Naive thymus-derived CD4-positive, alpha-beta T cell (primary cell): ENCODE results near the gene XAF1. TPM values are rescaled to one million over a fixed set of nuclear protein-coding genes. Genes with fewer than 3 reads are reported as not detected.
A peak's percentile ranks its signal among the peaks of the same experiment; 100 is the strongest.
"Not testable (repeated sequence)": the region's sequence is repeated elsewhere in the genome, so short reads cannot be mapped to it uniquely, and the experiment has no call there.

Source experiments
- ATAC-seq: fragments of 150-1000 bp; cut with Tn5 transposase; 2 replicates; pipeline ENCODE4 v1.10.0; 2021; ENCODE audit warnings: mild to moderate bottlenecking, moderate library complexity
- CTCF ChIA-PET: fragments of 350-600 bp; sonication (Branson Sonifier 250); formaldehyde crosslinking; loops from one replicate; lab custom pipeline; 2021; ENCODE audit warnings: antibody characterized with exemption; lab: Charles Lee
- POLR2A ChIA-PET: fragments of 350-600 bp; sonication (Branson Sonifier 250); formaldehyde crosslinking; loops from one replicate; lab custom pipeline; 2021; ENCODE audit warnings: antibody characterized with exemption, inconsistent platforms; lab: Charles Lee
- DNase-seq, 9 donors: peaks; one replicate each; pipeline versions ENCODE4 v3.0.0 to v3.0.0-alpha.2; 2020 to 2022; ENCODE audit warnings: mixed read lengths in 1 of 9
- H3K27ac ChIP-seq: one replicate; pipeline ENCODE4 v1.7.0; 2013; ENCODE audit warnings: mild to moderate bottlenecking, low read depth, low read length, moderate library complexity
- H3K27me3 ChIP-seq, 2 donors: one replicate each; pipeline ENCODE4 v1.7.0; 2013; ENCODE audit warnings: low read length in 2 of 2, mild to moderate bottlenecking in 2 of 2, moderate library complexity in 2 of 2; ENCODE audit not compliant: control insufficient read depth in 2 of 2, insufficient read depth in 2 of 2
- H3K36me3 ChIP-seq, 3 experiments: 1 replicate in 2 of 3; 2 replicates in 1 of 3; pipeline ENCODE4 v1.7.0; 2013; ENCODE audit warnings: low read length in 3 of 3, mild to moderate bottlenecking in 3 of 3, moderate library complexity in 1 of 3; ENCODE audit not compliant: insufficient read depth in 3 of 3, control insufficient read depth in 2 of 3
- H3K4me1 ChIP-seq, 2 donors: one replicate each; pipeline ENCODE4 v1.7.0; 2013; ENCODE audit warnings: low read length in 2 of 2, mild to moderate bottlenecking in 2 of 2, moderate library complexity in 1 of 2; ENCODE audit not compliant: control insufficient read depth in 2 of 2, insufficient read depth in 2 of 2
- H3K4me3 ChIP-seq: 2 replicates; pipeline ENCODE4 v1.7.0; 2013; ENCODE audit warnings: mild to moderate bottlenecking, low read length
- H3K9me3 ChIP-seq, 3 experiments: 1 replicate in 2 of 3; 2 replicates in 1 of 3; pipeline ENCODE4 v1.7.0; 2013; ENCODE audit warnings: low read length in 3 of 3; ENCODE audit not compliant: control insufficient read depth in 2 of 3
- H3K27ac Mint-ChIP-seq, 9 donors: one replicate each; pipeline ENCODE4 v1.8.0; 2020 to 2022; ENCODE audit warnings: mixed read lengths in 9 of 9, mild to moderate bottlenecking in 8 of 9, moderate library complexity in 5 of 9, inconsistent platforms in 2 of 9
- H3K27me3 Mint-ChIP-seq, 5 donors: one replicate each; pipeline ENCODE4 v1.8.0; 2021 to 2022; ENCODE audit warnings: mixed read lengths in 5 of 5, mild to moderate bottlenecking in 1 of 5
- H3K36me3 Mint-ChIP-seq, 5 donors: one replicate each; pipeline ENCODE4 v1.8.0; 2020 to 2022; ENCODE audit warnings: mixed read lengths in 5 of 5, mild to moderate bottlenecking in 3 of 5, inconsistent platforms in 1 of 5
- H3K4me1 Mint-ChIP-seq, 7 donors: one replicate each; pipeline ENCODE4 v1.8.0; 2020 to 2022; ENCODE audit warnings: mixed read lengths in 7 of 7, mild to moderate bottlenecking in 3 of 7, inconsistent platforms in 1 of 7
- H3K4me3 Mint-ChIP-seq, 10 donors: one replicate each; pipeline ENCODE4 v1.8.0; 2020 to 2022; ENCODE audit warnings: mild to moderate bottlenecking in 10 of 10, mixed read lengths in 10 of 10, moderate library complexity in 6 of 10, inconsistent platforms in 2 of 10
- H3K9me3 Mint-ChIP-seq, 11 donors: one replicate each; pipeline ENCODE4 v1.8.0; 2020 to 2022; ENCODE audit warnings: mixed read lengths in 11 of 11, mild to moderate bottlenecking in 4 of 11, inconsistent platforms in 1 of 11, moderate library complexity in 1 of 11
- intact Hi-C, 2 donors: fragments of 100-400 bp; cut with micrococcal nuclease; formaldehyde crosslinking; loops; one replicate each; pipeline ENCODE4 v1.15.1; 2023
- polyA plus RNA-seq, 2 donors: library from polyadenylated mRNA; unstranded; fragments of 300-500 nt; fragmentation: Illumina TruSeq; gene quantifications; one replicate each; pipeline ENCODE4 v1.2.3, GENCODE V29; 2021
- total RNA-seq, 6 experiments: library from RNA in 5 of 6; stranded (reverse) in 5 of 6; gene quantifications; 1 replicate in 5 of 6; 2 replicates in 1 of 6; pipeline ENCODE4 v1.2.3 and lab custom pipeline; 2021 to 2026

The XAF1 gene
- total and polyA plus RNA-seq, 7 experiments from 2014 or later, result 28.1 to 475 (median 58.1) TPM

- ChIA-PET CTCF (interaction anchor here (0.6 kb wide), 1 partner anchor 53 kb away, joined by 3 read pairs; no protein-coding TSS in a partner anchor), POLR2A (no interaction called here)
- intact Hi-C loops, result no loop called here
- H3K4me1 Mint-ChIP-seq, result peaks cover 4 to 23% (median 18%) of the 10 kb centered on the region in 7 donors
- H3K9me3 Mint-ChIP-seq, result peaks cover 0 to 25% (median 5%) of the 10 kb centered on the region in 11 donors
- Histone ChIP-seq H3K27ac (no peak overlapping the region), H3K4me3 (no peak overlapping the region), H3K27me3 (peaks cover 0 to 10% of the 10 kb centered on the region in 2 donors), H3K9me3 (no peaks in the 10 kb centered on the region), H3K36me3 (no peaks in the 10 kb centered on the region), H3K4me1 (no peaks in the 10 kb centered on the region)
- peaks cover 0 to 9% (median 4%) of the 10 kb centered on the region in 5 donors for H3K36me3 Mint-ChIP-seq
- DNase-seq (no peak), ATAC-seq (no peak)
- H3K27ac Mint-ChIP-seq, result no peak overlapping the region
- peaks cover 54 to 85% (median 67%) of the 10 kb centered on the region in 5 donors for H3K27me3 Mint-ChIP-seq
- no peak overlapping the region for H3K4me3 Mint-ChIP-seq
These were observed 39.1 kb upstream of the XAF1 start for GRCh38 chr17:6716736-6717135.

- H3K4me1 Mint-ChIP-seq, result peaks cover 0 to 1% (median 0%) of the 10 kb centered on the region in 7 donors
- no peak for DNase-seq
- no peak for ATAC-seq
- Histone ChIP-seq H3K27me3 (no peaks in the 10 kb centered on the region), H3K27ac (no peak overlapping the region), H3K36me3 (no peaks in the 10 kb centered on the region), H3K4me1 (no peaks in the 10 kb centered on the region), H3K9me3 (no peaks in the 10 kb centered on the region), H3K4me3 (no peak overlapping the region)
- H3K27ac Mint-ChIP-seq, result no peak overlapping the region
- intact Hi-C loops, result no loop called here
- peaks cover 0 to 13% (median 1%) of the 10 kb centered on the region in 11 donors for H3K9me3 Mint-ChIP-seq
- ChIA-PET CTCF (no interaction called here), POLR2A (no interaction called here)
- peaks cover 0 to 7% (median 0%) of the 10 kb centered on the region in 5 donors for H3K36me3 Mint-ChIP-seq
- peaks cover 37 to 67% (median 49%) of the 10 kb centered on the region in 5 donors for H3K27me3 Mint-ChIP-seq
- H3K4me3 Mint-ChIP-seq, result no peak overlapping the region
These were observed 34.1 kb upstream of the XAF1 start for GRCh38 chr17:6721744-6722143.

- Mint-ChIP-seq H3K4me3 (no peak overlapping the region), H3K4me1 (peaks cover 0 to 1% (median 0%) of the 10 kb centered on the region in 7 donors), H3K27ac (no peak overlapping the region), H3K27me3 (peaks cover 29 to 58% (median 41%) of the 10 kb centered on the region in 5 donors), H3K36me3 (peaks cover 0 to 4% (median 0%) of the 10 kb centered on the region in 5 donors), H3K9me3 (peaks cover 0 to 2% (median 0%) of the 10 kb centered on the region in 11 donors)
- ChIA-PET POLR2A (no interaction called here), CTCF (no interaction called here)
- Histone ChIP-seq H3K9me3 (no peaks in the 10 kb centered on the region), H3K4me3 (no peak overlapping the region), H3K4me1 (no peaks in the 10 kb centered on the region), H3K27me3 (no peaks in the 10 kb centered on the region), H3K36me3 (no peaks in the 10 kb centered on the region), H3K27ac (no peak overlapping the region)
- ATAC-seq, result no peak
- DNase-seq, result no peak
- intact Hi-C loops, result no loop called here
These were observed 31.8 kb upstream of the XAF1 start for GRCh38 chr17:6724009-6724408.

- no peaks in the 10 kb centered on the region for H3K9me3 Mint-ChIP-seq
- H3K36me3 ChIP-seq, result no peaks in the 10 kb centered on the region
- H3K27ac ChIP-seq, result no peak overlapping the region
- no peaks in the 10 kb centered on the region for H3K9me3 ChIP-seq
- no peaks in the 10 kb centered on the region for H3K36me3 Mint-ChIP-seq
- H3K4me1 Mint-ChIP-seq, result peaks cover 0 to 1% (median 0%) of the 10 kb centered on the region in 7 donors
- H3K4me3 ChIP-seq, result no peak overlapping the region
- POLR2A ChIA-PET, result no interaction called here
- intact Hi-C loops, result no loop called here
- no peak for DNase-seq
- peaks cover 14 to 33% (median 16%) of the 10 kb centered on the region in 5 donors for H3K27me3 Mint-ChIP-seq
- no peak for ATAC-seq
- H3K4me3 Mint-ChIP-seq, result no peak overlapping the region
- no peaks in the 10 kb centered on the region for H3K4me1 ChIP-seq
- H3K27ac Mint-ChIP-seq, result no peak overlapping the region
- CTCF ChIA-PET, result no interaction called here
- H3K27me3 ChIP-seq, result no peaks in the 10 kb centered on the region
These were observed 26.3 kb upstream of the XAF1 start for GRCh38 chr17:6729531-6729930.

GRCh38 chr17:6746665-6747064, 9.2 kb upstream of the XAF1 start:
- peaks cover 3 to 64% (median 24%) of the 10 kb centered on the region in 5 donors for H3K27me3 Mint-ChIP-seq
- H3K27ac Mint-ChIP-seq, POLR2A ChIA-PET, H3K36me3 Mint-ChIP-seq, H3K9me3 Mint-ChIP-seq, H3K27ac ChIP-seq, H3K4me1 Mint-ChIP-seq, H3K4me3 ChIP-seq, H3K36me3 ChIP-seq, H3K9me3 ChIP-seq, CTCF ChIA-PET, H3K27me3 ChIP-seq, ATAC-seq, H3K4me3 Mint-ChIP-seq, intact Hi-C loops, H3K4me1 ChIP-seq, DNase-seq: not testable (repeated sequence)

GRCh38 chr17:6748617-6749016, 7.2 kb upstream of the XAF1 start:
- peaks cover 0 to 4% (median 0%) of the 10 kb centered on the region in 5 donors for H3K36me3 Mint-ChIP-seq
- DNase-seq (no peak), ATAC-seq (no peak)
- H3K4me1 ChIP-seq, result peaks cover 4 to 10% of the 10 kb centered on the region in 2 donors
- H3K4me3 ChIP-seq, result no peak overlapping the region
- peaks cover 13 to 22% (median 17%) of the 10 kb centered on the region in 7 donors for H3K4me1 Mint-ChIP-seq
- H3K9me3 Mint-ChIP-seq, result peaks cover 0 to 4% (median 0%) of the 10 kb centered on the region in 11 donors
- no peak overlapping the region for H3K27ac ChIP-seq
- H3K36me3 ChIP-seq, result no peaks in the 10 kb centered on the region
- H3K27ac Mint-ChIP-seq, result peak overlapping the region in 1 of 9 donors; percentile 18
- no peak overlapping the region for H3K4me3 Mint-ChIP-seq
- H3K27me3 Mint-ChIP-seq, result peaks cover 0 to 48% (median 12%) of the 10 kb centered on the region in 5 donors
- POLR2A ChIA-PET, result no interaction called here
- intact Hi-C loops, result no loop called here
- H3K9me3 ChIP-seq, result no peaks in the 10 kb centered on the region
- no peaks in the 10 kb centered on the region for H3K27me3 ChIP-seq
- CTCF ChIA-PET, result no interaction called here

GRCh38 chr17:6749519-6749918, 6.3 kb upstream of the XAF1 start:
- DNase-seq (no peak), ATAC-seq (no peak)
- H3K36me3 ChIP-seq, result no peaks in the 10 kb centered on the region
- H3K36me3 Mint-ChIP-seq, result peaks cover 0 to 4% (median 0%) of the 10 kb centered on the region in 5 donors
- POLR2A ChIA-PET, result no interaction called here
- no peaks in the 10 kb centered on the region for H3K27me3 ChIP-seq
- peaks cover 0 to 4% (median 0%) of the 10 kb centered on the region in 11 donors for H3K9me3 Mint-ChIP-seq
- H3K9me3 ChIP-seq, result no peaks in the 10 kb centered on the region
- H3K27ac Mint-ChIP-seq, result peak overlapping the region in 1 of 9 donors; percentile 15
- CTCF ChIA-PET, result no interaction called here
- H3K27ac ChIP-seq, result no peak overlapping the region
- intact Hi-C loops, result no loop called here
- H3K4me1 ChIP-seq, result peaks cover 9 to 12% of the 10 kb centered on the region in 2 donors
- no peak overlapping the region for H3K4me3 Mint-ChIP-seq
- H3K27me3 Mint-ChIP-seq, result peaks cover 0 to 40% (median 5%) of the 10 kb centered on the region in 5 donors
- peaks cover 14 to 28% (median 21%) of the 10 kb centered on the region in 7 donors for H3K4me1 Mint-ChIP-seq
- no peak overlapping the region for H3K4me3 ChIP-seq
